Activated CD4-positive, alpha-beta T cell treated with anti-CD3 and anti-CD28 coated beads, Interleukin-2, amount 10 ng/mL, durations not matched to agents 24 days and 14 days (primary cell): ENCODE results near the gene LRIT1. TPM values are rescaled to one million over a fixed set of nuclear protein-coding genes. Genes with fewer than 3 reads are reported as not detected.
"Not testable (repeated sequence)": the region's sequence is repeated elsewhere in the genome, so short reads cannot be mapped to it uniquely, and the experiment has no call there.

Experiments
- DNase-seq: peaks from one replicate; pipeline ENCODE4 v3.0.0; 2022
- H3K27ac Mint-ChIP-seq: one replicate; pipeline ENCODE4 v1.8.0; 2022; ENCODE audit warnings: mild to moderate bottlenecking, mixed read lengths
- H3K27me3 Mint-ChIP-seq: one replicate; pipeline ENCODE4 v1.8.0; 2022; ENCODE audit warnings: mixed read lengths
- H3K36me3 Mint-ChIP-seq: one replicate; pipeline ENCODE4 v1.8.0; 2022; ENCODE audit warnings: low read depth, mild to moderate bottlenecking, mixed read lengths
- H3K4me1 Mint-ChIP-seq: one replicate; pipeline ENCODE4 v1.8.0; 2021; ENCODE audit warnings: mixed read lengths
- H3K4me3 Mint-ChIP-seq: one replicate; pipeline ENCODE4 v1.8.0; 2022; ENCODE audit warnings: mild to moderate bottlenecking, moderate library complexity, mixed read lengths
- H3K9me3 Mint-ChIP-seq: one replicate; pipeline ENCODE4 v1.8.0; 2021; ENCODE audit warnings: mixed read lengths
- intact Hi-C: fragments of 100-400 bp; cut with micrococcal nuclease; formaldehyde crosslinking; loops from one replicate; pipeline ENCODE4 v1.15.1; 2023
- total RNA-seq: library from RNA; stranded (reverse); gene quantifications from 2 replicates; pipeline ENCODE4 v1.2.3, GENCODE V29; 2022

Gene LRIT1, protein sequence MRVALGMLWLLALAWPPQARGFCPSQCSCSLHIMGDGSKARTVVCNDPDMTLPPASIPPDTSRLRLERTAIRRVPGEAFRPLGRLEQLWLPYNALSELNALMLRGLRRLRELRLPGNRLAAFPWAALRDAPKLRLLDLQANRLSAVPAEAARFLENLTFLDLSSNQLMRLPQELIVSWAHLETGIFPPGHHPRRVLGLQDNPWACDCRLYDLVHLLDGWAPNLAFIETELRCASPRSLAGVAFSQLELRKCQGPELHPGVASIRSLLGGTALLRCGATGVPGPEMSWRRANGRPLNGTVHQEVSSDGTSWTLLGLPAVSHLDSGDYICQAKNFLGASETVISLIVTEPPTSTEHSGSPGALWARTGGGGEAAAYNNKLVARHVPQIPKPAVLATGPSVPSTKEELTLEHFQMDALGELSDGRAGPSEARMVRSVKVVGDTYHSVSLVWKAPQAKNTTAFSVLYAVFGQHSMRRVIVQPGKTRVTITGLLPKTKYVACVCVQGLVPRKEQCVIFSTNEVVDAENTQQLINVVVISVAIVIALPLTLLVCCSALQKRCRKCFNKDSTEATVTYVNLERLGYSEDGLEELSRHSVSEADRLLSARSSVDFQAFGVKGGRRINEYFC
- total RNA-seq, result not detected in 2 replicates

DNA sequence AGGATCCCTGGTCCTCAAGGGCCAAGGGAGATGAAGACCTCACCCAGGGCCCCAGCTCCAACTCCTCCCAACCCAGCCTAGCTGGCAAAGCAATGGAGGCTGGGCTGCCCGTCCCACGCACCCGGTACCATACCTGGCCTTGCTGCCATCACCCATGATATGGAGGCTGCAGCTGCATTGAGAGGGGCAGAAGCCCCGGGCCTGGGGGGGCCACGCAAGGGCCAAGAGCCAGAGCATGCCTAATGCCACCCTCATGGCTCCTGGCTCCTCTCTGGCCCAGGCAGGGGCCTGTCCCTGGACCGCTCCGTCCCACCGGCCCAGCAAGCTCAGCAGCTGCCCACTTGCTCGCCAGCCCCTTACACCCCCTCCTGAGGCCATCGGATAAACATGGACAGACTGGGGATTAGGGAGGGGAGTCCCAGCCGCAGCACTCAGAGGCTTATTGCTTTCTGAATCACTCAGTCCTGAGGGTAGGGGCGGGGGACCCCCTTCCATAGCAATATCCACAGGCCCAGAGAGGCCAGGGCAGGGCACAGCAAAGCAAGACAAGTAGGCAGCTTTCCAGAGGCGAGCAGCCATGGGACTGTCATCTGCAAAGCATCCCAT lies at the start of gene LRIT1:
Gene LRIT1 (minus strand): TSS at position 362 of the 606 bp plus-strand sequence. CDS start 107 bp downstream, at position 255.
- Mint-ChIP-seq H3K4me3 (no peak within 1 kb of the TSS), H3K36me3 (no peaks in the 10 kb centered on the region), H3K27me3 (peaks cover 6% of the 10 kb centered on the region), H3K9me3 (no peaks in the 10 kb centered on the region), H3K27ac (no peak within 1 kb of the TSS), H3K4me1 (no peaks in the 10 kb centered on the region)
- DNase-seq, result no peak
- intact Hi-C loops, result no loop called here

DNA sequence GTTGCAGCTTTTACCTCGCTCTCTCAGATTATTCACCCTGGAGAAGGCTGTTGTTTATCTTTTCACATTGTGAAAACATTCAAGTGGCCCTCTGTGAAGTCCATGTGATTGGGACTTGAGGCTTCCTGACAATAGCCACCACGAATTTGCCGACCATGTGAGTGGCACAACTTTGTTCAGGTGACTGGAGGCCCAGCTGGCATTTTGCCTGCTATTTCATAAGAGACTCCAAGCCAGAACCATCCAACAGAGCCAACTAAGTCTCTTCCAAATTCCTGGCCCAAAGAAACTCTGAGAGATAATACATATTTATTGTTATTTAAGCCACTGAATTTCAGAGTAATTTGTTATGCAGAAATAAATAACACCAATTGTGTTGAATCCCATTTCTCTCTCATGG lies 48.9 kb upstream of the LRIT1 start:
- Mint-ChIP-seq H3K9me3 (no peaks in the 10 kb centered on the region), H3K36me3 (no peaks in the 10 kb centered on the region), H3K27ac (no peak overlapping the region), H3K4me1 (peaks cover 25% of the 10 kb centered on the region), H3K27me3 (peaks cover 27% of the 10 kb centered on the region), H3K4me3 (no peak overlapping the region)
- no peak for DNase-seq
- intact Hi-C loops, result no loop called here

DNA sequence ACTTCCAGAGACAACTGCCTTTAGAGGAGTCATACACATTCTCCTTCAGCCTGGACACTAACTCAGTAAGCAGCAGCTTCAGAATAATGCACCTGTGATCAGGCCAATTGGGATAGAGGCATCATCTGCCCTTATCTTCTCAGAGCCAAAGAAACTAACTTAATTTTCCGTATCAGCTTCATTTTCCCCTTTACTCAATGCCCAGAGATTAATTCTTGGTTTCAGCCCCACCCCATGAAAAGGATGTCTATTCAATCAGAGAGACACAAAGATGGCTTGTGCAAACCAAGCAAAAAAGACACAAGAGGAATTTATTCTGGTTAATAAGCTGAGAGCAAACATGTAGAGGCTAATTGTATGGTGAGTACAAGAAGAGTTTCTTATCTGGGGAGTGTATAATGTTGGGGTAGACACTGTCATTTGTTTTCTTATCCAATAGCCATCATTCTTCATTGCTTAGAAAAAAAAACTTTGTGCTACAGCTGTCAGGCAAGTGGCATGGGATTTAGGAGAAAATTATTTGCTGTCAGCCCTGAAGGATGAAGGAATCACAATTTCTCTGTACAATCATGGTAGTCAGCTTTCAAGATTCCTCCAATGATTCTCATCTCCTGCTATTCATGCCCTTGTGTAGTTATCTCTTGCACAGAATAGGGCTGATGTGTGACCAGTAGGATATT lies 48.3 kb upstream of the LRIT1 start:
- no peak for DNase-seq
- H3K4me1 Mint-ChIP-seq, result peaks cover 19% of the 10 kb centered on the region
- H3K27me3 Mint-ChIP-seq, result peaks cover 27% of the 10 kb centered on the region
- no peak overlapping the region for H3K27ac Mint-ChIP-seq
- intact Hi-C loops, result no loop called here
- H3K9me3 Mint-ChIP-seq, result no peaks in the 10 kb centered on the region
- H3K36me3 Mint-ChIP-seq, result no peaks in the 10 kb centered on the region
- no peak overlapping the region for H3K4me3 Mint-ChIP-seq

DNA sequence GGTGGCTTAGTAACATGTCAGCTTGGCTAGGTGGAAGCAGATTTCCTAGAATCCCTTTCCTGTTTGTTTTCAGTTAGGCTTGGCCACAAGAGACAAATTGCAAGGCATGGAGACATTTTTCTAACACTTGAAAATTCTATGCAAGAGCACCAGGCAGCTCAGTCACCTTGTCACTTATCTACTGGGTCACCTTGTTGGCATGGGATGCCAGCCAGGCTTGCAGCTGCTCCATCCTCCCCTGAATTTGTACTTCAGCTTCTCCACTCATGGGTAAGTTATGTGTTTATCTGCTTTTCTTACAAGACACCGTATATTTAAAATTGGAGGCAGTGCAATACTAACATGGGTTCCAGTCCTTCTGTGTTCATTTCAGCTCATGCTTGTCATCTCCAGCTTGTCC lies 46.8 kb upstream of the LRIT1 start:
- H3K9me3 Mint-ChIP-seq, result no peaks in the 10 kb centered on the region
- no peak for DNase-seq
- H3K27me3 Mint-ChIP-seq, result peaks cover 29% of the 10 kb centered on the region
- no peak overlapping the region for H3K27ac Mint-ChIP-seq
- no peak overlapping the region for H3K4me3 Mint-ChIP-seq
- no peaks in the 10 kb centered on the region for H3K36me3 Mint-ChIP-seq
- intact Hi-C loops, result no loop called here
- peaks cover 4% of the 10 kb centered on the region for H3K4me1 Mint-ChIP-seq

DNA sequence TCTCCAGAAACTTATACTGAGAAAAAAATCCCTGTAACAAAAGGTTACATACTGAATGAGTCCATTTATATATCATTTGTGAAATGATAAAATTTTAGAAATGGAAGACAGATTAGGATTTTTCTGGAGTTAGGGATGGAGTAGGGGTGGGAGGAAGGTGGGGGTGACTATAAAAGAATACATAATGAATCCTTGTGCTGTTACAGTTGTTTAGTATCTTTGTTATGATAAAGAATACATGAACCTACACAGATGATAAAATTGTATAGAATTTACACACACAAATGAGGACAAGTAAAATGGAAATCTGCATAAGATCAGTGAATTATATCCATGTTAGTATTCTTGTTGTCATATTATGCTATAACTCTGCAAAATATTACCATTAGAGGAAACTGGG lies 45.3 kb upstream of the LRIT1 start:
- DNase-seq, result no peak
- no peak overlapping the region for H3K27ac Mint-ChIP-seq
- H3K36me3 Mint-ChIP-seq, result no peaks in the 10 kb centered on the region
- H3K4me3 Mint-ChIP-seq, result no peak overlapping the region
- peaks cover 29% of the 10 kb centered on the region for H3K27me3 Mint-ChIP-seq
- H3K4me1 Mint-ChIP-seq, result peaks cover 4% of the 10 kb centered on the region
- intact Hi-C loops, result no loop called here
- H3K9me3 Mint-ChIP-seq, result no peaks in the 10 kb centered on the region

DNA sequence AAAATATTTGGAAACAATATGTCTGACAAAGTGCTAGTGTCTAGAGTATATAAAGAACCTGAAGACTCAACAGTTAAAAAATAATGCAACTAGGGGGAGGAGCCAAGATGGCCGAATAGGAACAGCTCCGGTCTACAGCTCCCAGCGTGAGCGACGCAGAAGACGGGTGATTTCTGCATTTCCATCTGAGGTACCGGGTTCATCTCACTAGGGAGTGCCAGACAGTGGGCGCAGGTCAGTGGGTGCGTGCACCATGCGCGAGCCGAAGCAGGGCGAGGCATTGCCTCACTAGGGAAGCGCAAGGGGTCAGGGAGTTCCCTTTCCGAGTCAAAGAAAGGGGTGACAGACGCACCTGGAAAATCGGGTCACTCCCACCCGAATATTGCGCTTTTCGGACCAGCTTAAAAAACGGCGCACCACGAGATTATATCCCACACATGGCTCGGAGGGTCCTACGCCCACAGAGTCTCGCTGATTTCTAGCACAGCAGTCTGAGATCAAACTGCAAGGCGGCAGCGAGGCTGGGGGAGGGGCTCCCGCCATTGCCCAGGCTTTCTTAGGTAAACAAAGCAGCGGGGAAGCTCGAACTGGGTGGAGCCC lies 38.6 kb upstream of the LRIT1 start:
- peaks cover 39% of the 10 kb centered on the region for H3K27me3 Mint-ChIP-seq
- H3K4me1 Mint-ChIP-seq, intact Hi-C loops, H3K4me3 Mint-ChIP-seq, H3K36me3 Mint-ChIP-seq, H3K9me3 Mint-ChIP-seq, H3K27ac Mint-ChIP-seq: not testable (repeated sequence)
- peak; percentile 17 for DNase-seq

DNA sequence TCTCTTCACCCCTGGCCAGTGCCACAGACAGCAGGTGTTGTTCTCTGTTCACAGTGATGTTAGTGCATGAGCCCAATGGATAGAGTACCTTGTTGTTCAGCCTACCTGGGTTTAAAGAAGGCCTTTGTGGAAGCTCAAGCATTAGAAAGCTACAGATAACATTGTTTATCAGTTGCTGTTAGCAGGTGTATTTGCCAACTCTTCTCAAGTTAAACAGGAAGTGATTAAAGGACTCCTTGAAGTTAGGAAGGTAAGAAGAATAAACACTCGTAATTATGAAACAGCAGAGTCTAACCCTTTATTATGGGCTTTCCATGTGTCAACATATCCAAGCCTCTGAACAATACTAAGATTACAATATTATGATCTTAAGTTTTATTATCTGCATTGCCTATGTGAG lies 29.4 kb upstream of the LRIT1 start:
- no peak overlapping the region for H3K4me3 Mint-ChIP-seq
- peaks cover 16% of the 10 kb centered on the region for H3K4me1 Mint-ChIP-seq
- no peaks in the 10 kb centered on the region for H3K9me3 Mint-ChIP-seq
- intact Hi-C loops, result no loop called here
- H3K27me3 Mint-ChIP-seq, result peaks cover 11% of the 10 kb centered on the region
- H3K27ac Mint-ChIP-seq, result no peak overlapping the region
- H3K36me3 Mint-ChIP-seq, result no peaks in the 10 kb centered on the region
- no peak for DNase-seq

DNA sequence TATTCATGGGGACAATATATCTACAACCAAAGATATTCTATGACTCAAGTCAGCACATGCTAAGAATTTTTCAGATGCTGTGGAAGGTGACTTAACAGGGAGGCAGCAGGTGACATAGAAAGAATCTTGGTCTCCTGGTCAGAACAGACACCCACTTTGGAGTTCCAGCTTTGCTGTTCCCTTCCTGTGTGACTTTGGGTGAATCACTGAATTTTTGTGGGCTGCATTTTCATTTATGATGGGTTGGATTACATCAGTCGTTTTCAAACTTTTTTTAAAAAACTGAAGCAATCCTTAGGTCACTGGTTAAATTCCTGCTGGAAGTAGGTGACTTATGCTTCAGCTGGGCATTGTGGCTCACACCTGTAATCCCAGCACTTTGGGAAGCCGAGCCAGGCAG lies 28.4 kb upstream of the LRIT1 start:
- Mint-ChIP-seq H3K27ac (no peak overlapping the region), H3K27me3 (peaks cover 9% of the 10 kb centered on the region), H3K4me3 (no peak overlapping the region), H3K9me3 (no peaks in the 10 kb centered on the region), H3K36me3 (no peaks in the 10 kb centered on the region), H3K4me1 (peaks cover 17% of the 10 kb centered on the region)
- no peak for DNase-seq
- intact Hi-C loops, result loop anchor here (5.0 kb wide), 1 partner anchor 38 kb away; no protein-coding TSS in a partner anchor

DNA sequence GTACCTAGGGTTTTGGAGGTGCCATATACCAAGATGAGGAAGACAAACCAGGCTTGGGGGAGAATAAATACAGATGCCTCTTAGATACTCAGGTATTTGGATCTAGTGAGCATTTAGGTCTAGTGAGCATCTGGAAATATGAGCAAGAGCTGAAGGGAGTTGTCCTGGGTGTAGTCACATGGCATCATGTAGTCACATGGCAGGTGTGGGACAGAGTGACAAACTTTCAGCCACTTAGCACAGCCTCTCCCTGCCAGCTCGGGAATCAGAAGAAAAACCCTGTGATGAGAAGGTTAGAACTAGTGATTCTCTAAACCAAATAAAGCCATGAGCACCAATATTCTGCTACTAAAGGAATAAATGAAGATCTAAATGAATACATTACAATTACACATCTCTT lies 27.8 kb upstream of the LRIT1 start:
- H3K4me3 Mint-ChIP-seq, result no peak overlapping the region
- intact Hi-C loops, result loop anchor here (5.0 kb wide), 1 partner anchor 38 kb away; no protein-coding TSS in a partner anchor
- H3K9me3 Mint-ChIP-seq, result no peaks in the 10 kb centered on the region
- H3K36me3 Mint-ChIP-seq, result no peaks in the 10 kb centered on the region
- DNase-seq, result no peak
- peaks cover 12% of the 10 kb centered on the region for H3K27me3 Mint-ChIP-seq
- H3K27ac Mint-ChIP-seq, result no peak overlapping the region
- H3K4me1 Mint-ChIP-seq, result peaks cover 21% of the 10 kb centered on the region

DNA sequence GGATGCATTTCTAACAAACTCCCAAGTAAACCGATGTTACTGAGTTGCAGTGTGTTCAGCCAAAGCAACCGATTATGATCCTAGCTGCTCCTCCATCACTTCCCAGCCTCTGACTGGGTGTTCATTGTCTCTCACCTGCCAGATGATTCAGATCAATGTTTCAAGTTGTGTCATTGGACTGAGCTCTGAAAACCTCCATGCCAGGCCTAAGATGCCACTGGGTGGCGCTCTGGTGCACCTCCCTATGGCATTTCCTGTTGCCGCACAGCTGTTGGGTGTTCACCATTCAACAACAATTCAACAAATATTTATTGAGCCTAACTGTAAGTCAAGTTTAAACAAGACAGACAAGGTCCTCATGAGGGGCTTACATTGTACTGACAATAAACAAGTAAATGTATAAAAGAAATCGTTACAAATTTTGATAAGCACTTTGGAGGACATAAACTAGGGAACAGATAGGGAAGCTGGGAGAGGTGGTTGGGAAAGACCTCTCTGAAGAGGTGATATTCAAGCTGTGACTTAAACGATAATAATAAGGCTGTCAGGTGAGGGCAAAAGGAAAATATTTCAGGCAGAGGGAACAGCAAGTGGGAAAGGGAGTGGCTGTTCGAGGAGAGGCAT lies 26.3 kb upstream of the LRIT1 start:
- H3K4me1 Mint-ChIP-seq, result peaks cover 21% of the 10 kb centered on the region
- intact Hi-C loops, result loop anchor here (1.0 to 5.0 kb wide), 2 partner anchors 40 to 63 kb away; no protein-coding TSS in a partner anchor
- peak overlapping the region; percentile 13 for H3K27ac Mint-ChIP-seq
- no peaks in the 10 kb centered on the region for H3K36me3 Mint-ChIP-seq
- H3K9me3 Mint-ChIP-seq, result no peaks in the 10 kb centered on the region
- H3K4me3 Mint-ChIP-seq, result no peak overlapping the region
- H3K27me3 Mint-ChIP-seq, result peaks cover 17% of the 10 kb centered on the region
- DNase-seq, result peak; percentile 91

DNA sequence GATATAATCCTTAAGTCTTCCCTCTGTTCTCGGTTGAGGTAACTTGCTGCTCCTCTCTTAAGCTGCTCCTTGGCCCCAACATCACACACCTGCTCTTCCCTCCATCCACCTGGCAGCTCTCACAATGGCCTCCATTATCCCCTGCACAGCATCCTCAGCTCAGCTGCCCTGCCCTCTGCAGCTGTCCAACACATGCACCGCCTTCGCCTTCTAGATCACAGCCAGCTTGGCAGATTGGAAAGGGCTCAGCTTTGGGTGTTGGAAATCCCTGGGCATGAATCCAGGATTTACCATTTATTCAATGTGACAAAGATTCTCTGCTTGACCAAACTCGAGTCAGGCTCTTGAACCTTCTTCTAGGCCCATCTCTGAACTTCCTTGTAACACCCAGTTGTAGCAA lies 24.1 kb upstream of the LRIT1 start:
- no peak overlapping the region for H3K27ac Mint-ChIP-seq
- intact Hi-C loops, result loop anchor here (5.0 kb wide), 1 partner anchor 42 kb away; no protein-coding TSS in a partner anchor
- DNase-seq, result no peak
- H3K36me3 Mint-ChIP-seq, result no peaks in the 10 kb centered on the region
- H3K9me3 Mint-ChIP-seq, result no peaks in the 10 kb centered on the region
- H3K4me1 Mint-ChIP-seq, result peaks cover 17% of the 10 kb centered on the region
- H3K4me3 Mint-ChIP-seq, result no peak overlapping the region
- peaks cover 17% of the 10 kb centered on the region for H3K27me3 Mint-ChIP-seq

DNA sequence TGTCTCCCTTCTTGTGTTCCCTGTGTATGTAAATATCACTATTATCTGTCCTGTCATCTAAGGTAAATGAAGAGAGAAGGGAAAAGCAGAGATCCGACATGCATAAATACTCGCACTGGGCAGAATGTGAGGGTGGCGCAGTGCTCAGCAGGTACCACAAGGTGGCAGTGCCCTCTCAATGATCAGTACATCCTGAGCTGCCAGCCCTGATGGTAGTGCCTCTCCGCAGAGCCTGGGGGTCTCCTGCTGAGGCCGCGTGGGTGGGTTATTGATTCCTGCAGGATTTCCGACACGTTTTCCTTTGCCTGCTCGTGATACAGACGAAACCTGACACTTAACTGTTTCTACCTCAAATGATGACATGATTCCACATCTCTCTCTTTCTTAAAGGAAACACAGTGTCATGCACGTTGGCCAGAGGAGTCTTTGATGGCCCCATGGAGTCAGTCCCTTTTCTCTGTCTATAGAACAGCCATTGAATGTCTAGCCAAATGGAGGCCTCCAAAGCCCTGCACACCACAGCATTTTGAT lies 23.3 kb upstream of the LRIT1 start:
- no peak overlapping the region for H3K4me3 Mint-ChIP-seq
- no peaks in the 10 kb centered on the region for H3K36me3 Mint-ChIP-seq
- H3K9me3 Mint-ChIP-seq, result no peaks in the 10 kb centered on the region
- intact Hi-C loops, result loop anchor here (1.0 to 5.0 kb wide), 3 partner anchors 43 to 273 kb away; no protein-coding TSS in a partner anchor
- H3K27ac Mint-ChIP-seq, result no peak overlapping the region
- DNase-seq, result peak; percentile 91
- H3K27me3 Mint-ChIP-seq, result peaks cover 20% of the 10 kb centered on the region
- peaks cover 16% of the 10 kb centered on the region for H3K4me1 Mint-ChIP-seq

DNA sequence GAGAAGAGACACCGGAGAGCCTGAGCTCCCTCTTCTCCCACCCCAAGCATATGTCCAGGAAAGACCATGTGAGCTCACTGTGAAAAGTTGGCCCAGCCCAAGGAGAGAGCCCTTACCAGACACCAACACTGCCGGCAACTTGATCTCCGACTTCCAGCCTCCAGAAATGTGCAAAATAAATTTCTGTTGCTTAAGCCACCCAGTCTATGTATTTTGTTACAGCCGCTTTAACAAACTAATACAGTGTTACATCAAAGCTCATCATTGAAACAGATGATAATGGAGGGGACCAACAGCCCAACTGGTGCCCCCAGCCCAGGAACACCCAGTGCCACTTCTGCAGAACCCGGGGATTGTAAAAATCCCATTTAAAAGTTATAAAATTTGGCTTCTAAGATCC lies 22.4 kb upstream of the LRIT1 start:
- peaks cover 17% of the 10 kb centered on the region for H3K27me3 Mint-ChIP-seq
- no peaks in the 10 kb centered on the region for H3K9me3 Mint-ChIP-seq
- no peak overlapping the region for H3K4me3 Mint-ChIP-seq
- no peaks in the 10 kb centered on the region for H3K36me3 Mint-ChIP-seq
- H3K27ac Mint-ChIP-seq, result no peak overlapping the region
- intact Hi-C loops, result loop anchor here (1.0 kb wide), 2 partner anchors 112 to 274 kb away; no protein-coding TSS in a partner anchor
- DNase-seq, result no peak
- H3K4me1 Mint-ChIP-seq, result peaks cover 16% of the 10 kb centered on the region
